Activated gamma-delta T cell (primary cell): ENCODE results near the gene TECR.
"Not testable (repeated sequence)": the region's sequence is repeated elsewhere in the genome, so short reads cannot be mapped to it uniquely, and the experiment has no call there.

Source experiments
- DNase-seq: peaks from one replicate; lab custom pipeline; 2025; lab: John Stamatoyannopoulos, UW

The TECR gene

DNA sequence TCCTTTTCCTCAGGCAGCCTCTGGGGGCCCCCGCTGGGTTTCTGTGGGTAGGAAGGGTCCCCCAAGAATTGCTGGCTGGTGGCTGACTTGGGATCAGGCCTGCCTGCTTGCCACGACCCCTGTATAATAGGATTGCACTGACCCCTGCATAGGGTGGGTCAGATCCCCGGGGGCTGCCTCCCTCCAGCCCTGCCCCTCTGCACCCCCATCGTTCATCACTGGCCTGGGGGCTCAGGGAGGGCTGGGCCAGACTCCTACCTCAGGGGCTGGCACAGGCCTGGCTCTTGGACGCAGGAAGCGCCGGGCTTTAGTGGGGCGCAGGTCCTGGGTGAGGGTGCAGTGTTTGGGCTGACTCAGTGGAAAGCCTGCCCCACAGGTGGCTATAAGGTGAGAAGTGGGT lies 31.9 kb downstream of the TECR start:
- no peak for DNase-seq

DNA sequence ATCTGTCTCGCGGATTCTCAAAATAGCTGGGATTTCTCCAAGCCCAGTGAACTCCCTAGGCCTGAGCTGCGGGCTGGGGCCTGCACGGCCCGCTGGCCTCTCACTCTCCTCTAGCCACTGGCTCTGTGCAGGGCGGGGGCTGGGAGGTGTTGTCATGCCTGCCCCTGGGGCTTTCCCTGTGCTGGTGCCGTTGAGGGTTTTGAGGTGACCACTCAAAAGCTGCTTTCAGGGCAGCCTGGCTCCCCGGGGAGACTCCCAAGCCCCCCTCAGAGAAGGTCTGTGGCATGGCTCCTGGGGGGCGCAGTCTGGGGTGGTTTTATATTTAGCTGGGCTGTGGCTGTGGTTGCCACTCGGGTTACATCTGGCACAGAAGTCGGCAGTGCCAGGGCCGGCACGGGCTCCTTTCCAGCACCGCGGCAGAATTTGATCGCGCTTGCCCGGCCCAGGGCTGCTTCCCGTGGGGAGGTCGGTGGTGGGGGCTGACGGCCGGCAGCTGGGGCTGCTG lies 32.5 kb downstream of the TECR start:
- no peak for DNase-seq

DNA sequence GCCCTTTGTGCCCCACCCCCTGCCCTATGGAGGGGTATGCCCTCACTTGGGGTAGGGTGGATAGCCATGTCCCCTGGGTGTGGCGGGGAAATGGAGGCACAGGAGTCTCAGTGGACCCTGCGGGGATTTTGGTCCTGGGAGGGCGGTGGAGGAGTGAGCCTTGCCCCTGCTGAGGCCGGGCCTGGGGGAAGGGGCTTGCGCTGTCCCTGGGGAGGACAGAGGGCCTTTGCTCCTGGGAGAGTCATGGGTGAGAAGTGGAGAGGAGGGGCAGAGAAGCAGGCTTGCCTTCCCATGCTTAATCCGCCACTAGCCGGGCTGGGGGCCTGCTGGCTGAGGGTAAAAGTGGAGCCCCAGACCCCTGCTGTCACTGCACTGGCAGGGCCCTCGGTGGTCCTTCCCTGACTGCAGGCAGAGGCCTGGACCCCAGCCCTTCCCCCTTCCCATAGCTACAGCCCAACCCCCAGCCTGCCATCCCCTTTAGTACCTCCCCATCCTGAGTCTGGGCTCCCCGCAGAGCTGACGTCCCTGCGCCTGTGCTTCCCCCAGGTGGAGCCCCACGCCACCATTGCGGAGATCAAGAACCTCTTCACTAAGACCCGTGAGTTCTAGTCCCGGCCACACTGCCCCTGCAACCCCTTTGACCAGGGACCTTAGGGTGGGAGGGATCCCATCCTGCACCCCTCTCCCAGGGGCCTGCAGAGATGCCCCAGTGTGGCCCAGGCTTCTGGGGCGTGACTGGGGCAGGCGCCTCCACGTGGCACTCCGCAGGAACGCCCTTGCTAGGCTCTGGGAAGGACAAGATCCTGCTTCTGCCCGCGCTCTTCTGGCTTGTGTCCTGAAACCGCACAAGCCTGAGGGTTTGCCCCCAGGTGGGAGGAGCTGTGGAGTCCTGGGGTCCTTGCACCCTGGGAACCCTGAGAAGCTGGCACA lies 33.5 kb downstream of the TECR start:
- no peak for DNase-seq

DNA sequence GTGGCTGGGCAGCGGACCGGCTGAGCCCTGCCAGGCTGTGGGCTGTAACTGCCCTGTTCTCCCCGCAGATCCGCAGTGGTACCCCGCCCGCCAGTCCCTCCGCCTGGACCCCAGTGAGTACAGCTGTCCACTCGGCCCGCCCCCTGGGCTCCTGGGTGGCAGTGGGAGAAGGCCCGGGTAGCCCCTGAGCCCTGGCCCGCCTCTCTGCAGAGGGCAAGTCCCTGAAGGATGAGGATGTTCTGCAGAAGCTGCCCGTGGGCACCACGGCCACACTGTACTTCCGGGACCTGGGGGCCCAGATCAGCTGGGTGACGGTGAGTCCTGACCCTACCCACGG lies 34.2 kb downstream of the TECR start:
- no peak for DNase-seq

DNA sequence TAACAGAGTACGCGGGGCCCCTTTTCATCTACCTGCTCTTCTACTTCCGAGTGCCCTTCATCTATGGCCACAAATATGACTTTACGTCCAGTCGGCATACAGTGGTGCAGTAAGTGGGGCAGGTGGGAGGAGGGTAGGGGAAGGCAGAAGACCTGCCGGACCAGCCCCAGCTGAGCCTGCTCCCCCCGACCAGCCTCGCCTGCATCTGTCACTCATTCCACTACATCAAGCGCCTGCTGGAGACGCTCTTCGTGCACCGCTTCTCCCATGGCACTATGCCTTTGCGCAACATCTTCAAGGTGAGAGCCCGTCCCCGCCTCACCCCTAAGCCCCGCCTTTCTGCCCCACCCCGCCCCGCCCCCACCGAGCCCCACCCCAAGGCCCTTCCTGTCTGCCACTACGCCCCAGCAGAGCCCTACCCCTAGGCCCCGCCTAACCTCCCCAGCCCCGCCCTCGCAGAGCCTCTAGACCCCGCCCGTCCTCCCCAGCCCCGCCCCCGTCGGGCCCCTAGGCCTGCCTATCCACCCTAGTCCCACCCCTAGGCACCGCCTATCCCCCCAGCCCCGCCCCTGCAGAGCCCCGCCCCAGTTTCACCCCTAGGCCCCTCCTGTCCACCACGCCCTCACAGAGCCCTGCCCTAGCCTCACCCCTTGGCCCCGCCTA lies 34.7 kb downstream of the TECR start:
- DNase-seq = no peak

DNA sequence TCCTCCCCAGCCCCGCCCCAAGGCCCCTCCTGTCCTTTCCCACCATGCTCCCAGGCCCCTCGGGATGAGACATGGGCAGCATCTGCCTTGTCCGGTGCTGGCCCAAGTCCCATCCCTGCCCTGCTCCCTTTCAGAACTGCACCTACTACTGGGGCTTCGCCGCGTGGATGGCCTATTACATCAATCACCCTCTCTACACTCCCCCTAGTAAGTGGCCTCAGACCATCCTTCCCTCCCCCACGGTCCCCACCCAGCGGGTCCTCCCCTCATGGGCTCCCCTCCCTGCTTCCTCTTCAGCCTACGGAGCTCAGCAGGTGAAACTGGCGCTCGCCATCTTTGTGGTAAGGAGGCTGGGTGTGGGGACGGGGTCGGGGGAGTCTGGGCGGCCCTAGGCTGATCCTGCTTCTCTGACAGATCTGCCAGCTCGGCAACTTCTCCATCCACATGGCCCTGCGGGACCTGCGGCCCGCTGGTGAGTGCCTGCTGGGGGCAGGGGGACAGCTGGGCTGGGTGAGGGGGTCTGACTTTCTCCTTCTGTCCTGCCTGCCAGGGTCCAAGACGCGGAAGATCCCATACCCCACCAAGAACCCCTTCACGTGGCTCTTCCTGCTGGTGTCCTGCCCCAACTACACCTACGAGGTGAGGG lies 35.4 kb downstream of the TECR start:
- not testable (repeated sequence) for DNase-seq

DNA sequence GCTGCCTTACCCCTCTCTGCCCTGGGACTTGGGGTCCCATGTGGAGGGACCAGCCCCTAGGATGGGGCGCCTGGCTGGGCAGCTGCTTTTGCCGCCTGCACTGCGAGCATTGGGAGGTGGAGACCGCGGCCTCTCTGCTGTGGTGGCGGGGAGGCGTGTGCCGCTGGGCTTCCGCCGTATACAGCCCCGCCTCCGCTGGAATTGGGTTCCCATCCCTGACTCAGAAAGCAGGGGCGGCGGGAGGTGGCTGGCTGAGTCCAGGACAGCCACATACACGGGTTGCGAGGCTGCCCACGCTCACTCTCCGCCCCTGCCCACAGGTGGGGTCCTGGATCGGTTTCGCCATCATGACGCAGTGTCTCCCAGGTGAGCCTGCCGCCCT lies 35.9 kb downstream of the TECR start:
- no peak for DNase-seq

DNA sequence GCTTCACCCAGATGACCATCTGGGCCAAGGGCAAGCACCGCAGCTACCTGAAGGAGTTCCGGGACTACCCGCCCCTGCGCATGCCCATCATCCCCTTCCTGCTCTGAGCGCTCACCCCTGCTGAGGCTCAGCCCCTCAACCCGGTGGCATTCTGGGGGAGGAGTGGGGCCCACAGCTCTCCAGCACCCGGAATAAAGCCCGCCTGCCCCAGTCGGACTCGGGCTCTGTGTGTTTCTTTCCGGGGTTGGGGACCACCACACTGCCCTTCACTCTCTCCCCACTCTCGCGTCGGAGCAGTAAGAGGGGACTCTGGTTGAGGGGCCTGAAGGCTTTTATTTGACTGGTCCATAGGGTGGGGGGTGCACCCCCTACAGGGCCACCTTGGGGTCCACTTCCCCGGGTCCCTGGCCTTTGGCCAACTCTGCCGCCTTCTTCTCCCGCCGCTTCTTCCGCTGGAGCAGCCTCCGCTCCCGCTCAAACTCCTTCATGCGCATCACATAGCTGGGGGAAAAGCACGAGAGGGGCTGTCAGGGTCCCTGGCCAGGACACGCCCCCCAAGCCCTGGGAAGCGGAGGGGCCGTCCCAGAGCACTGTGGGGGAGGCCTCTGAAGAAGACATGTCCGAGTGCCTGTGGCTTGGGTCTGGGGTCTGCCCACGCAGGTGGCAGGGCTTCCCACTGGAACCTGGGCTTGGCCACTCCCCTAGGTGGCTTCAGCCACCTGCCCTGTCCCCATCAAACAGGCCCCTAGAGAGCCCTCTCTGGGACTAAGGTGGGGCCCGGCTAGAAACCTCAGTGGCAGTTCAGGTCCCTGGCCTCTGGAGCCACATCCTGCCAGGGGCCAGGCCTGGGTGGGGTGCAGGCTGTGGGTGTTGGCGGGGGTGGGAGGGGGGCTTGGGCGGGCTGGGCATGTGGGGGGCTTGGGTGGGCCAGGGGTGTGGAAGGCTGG lies 36.6 kb downstream of the TECR start:
- no peak for DNase-seq

DNA sequence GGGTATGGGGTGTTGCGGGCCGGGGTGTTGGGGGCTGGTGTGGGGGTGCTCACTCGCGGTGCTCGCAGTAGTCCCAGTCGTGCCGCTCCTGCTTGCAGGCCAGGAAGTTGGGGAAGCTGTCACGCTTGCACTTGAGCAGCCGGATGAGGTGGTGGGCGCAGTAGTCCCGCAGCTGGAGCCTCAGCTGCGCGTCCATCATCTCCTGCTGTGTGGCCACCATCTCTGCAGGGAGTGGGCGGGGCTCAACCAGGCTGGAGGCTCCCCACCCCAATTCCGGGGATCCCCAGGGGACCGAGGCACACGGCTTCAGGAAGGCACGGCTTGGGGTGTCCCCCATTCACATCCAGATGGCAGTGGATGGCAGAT lies 37.3 kb downstream of the TECR start:
- no peak for DNase-seq

DNA sequence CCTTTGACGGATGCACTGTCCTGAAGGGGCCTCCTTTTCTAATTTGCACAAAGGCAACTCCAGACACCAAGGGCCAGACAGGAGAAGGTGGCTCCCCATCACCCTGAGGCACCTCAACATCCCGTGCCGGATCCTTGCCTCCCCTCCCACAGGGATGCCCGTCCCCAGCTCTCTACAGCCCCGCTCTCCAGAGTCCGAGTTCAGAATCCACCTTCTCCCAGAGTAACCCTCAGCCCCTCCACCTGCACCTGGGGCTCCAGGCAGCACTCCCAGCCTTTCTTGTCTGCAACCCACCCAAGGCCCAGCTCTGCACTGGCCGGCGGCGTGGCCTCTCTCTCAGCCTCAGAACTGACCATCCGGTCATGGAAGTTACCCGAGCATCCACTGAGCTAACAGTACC lies 37.7 kb downstream of the TECR start:
- no peak for DNase-seq

DNA sequence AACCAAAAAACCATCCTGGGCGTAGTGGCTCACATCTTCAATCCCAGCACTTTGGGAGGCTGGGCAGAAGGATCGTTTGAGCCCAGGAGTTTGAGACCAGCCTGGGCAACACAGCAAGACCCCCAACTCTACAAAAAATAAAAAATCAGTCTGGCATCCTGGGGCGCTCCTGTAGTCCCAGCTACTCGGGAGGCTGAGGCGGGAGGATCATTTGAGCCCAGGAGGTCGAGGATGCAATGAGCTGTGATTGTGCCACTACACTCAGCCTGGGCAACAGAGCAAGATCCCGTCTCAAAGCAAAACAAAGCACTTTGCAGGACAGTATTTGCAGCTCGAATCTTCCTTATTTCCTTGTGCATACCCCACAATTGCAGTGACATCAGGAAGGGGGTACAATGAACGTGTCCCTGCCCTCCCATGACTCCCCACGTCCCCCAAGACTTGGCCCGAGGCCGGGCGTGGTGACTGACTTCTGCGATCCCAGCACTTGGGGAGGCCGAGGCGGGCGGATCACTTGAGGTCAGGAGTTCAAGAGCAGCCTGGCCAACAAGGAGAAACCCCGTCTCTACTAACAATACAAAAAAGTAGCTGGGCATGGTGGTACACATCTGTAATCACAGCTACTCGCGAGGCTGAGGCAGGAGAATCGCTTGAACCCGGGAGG lies 41.6 kb downstream of the TECR start:
- DNase-seq = no peak

DNA sequence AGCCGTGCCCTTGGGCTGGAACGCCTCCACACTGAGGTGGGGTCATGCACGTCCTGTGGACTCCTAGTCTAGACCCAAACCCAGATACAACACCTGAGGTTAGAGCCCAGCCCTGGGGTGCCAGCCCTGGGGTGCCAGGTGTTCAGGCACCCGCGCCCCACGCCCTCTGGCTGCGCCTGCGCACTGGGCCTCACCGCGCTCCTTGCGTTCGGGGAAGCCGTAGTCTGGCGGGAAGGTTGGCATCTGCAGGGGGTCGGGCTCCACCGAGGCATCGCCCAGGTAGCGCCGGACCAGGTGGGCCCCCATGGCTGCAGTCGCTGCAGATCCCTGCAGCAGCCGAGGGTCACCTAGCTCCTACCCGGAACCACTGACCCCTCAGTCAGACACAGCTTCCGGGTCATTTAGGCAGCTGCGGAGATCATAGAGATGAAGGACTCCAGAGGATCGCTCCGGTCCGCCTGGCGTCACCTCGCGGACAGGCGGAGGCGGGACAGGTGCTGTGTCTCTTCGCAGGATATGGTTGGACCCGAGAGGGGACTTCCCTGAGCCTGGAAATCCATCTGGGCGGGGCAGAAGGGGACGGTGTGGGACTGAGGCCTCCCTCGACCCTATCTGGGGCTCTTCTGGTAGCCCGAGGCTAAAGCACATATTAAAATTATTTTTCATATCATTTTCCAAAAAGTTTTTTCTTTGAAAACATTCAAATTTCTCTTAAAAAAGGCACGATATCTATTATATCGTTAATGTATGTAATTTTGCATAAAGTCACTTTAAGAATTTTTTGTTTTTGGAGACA lies 42.5 kb downstream of the TECR start, which contains the start of gene NDUFB7:
Gene NDUFB7 (minus strand): TSS at position 372 of the 796 bp plus-strand sequence. CDS start 66 bp downstream, at position 306.
- DNase-seq = peak; percentile 79

DNA sequence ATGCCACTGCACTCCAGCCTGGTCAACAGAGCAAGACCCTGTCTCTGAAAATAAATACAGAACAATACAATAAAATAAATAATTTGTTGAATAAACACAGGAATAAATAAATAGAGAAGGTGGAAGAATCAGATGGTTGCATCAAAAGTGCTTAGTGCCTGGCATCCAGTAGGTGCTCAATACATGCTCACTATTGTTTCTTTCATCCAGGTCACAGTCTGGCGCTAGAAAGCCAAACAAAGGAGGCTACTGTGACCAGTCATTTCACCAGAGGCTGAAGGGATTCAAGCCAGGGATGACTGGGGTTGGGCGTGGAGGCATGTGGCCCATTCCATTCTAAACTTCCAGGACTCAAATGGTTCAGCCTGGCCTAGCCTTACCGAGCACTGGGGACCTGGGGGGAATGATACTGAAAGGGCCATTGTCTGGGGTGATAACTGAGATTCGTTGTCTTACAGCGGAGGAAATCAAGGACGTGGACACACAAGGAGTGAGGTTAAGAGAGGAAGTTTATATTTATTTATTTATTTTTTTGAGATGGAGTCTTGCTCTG lies 46.1 kb downstream of the TECR start:
- DNase-seq = no peak

DNA sequence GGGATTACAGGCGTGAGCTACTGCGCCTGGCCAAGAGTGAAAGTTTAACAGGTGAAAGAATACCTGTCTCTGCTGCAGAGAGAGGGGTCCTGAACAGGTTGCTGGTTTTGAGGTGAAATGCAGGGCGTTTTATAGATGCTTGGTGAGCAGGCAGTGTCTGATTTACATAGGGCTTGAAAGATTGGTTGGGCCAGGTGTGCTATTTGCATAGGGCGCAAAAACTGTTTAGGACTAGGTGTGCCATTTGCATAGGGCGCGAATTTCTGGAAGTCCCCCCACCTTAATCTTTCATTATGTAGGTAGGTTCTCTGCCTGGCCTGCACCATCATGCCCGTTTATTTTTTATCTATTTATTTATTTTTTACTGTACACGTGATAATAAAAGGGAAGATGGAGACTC lies 47.0 kb downstream of the TECR start:
- no peak for DNase-seq

DNA sequence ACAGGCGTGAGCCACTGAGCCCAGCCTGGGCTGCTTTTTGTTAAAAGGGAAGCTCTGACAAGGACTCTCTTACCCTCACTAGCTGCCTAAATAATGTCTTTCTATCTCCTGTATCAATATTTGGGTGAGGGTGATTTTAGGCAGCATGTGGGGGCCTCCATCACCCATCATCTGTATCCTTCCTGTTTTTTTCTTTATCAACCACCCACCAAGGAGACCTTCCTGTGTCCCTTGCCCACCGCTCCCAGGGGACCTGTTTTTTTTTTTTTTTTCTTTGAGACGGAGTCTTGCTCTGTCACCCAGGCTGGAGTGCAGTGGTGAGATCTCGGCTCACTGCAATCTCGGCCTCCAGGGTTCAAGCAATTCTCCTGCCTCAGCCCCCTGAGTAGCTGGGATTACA lies 47.9 kb downstream of the TECR start:
- no peak for DNase-seq

DNA sequence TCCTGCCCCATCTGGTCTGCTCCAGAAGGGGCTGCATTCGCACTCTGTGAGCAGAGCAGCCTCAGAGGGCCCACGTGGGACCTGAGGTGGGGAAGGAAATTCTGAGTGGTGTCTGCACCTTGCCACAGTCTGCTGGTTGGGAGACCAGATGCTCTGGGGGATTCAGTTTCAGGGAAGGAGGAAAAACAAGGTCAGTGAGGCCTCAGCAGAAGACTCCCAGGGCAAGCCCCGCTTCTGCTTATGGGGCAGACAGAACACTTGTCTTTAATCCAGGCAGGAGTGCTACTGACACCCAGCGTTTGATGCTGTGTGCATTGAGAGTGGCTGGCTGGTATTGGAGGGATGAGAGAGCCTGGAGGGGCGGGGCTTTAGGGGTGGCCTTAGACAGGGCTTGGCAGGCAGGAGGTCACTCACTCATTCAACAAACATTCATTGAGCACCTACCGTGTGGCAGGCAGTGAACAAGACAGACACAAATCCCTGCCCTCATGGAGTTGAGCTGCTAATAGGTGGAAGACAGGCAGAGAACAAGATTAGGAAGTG lies 48.6 kb downstream of the TECR start:
- no peak for DNase-seq

DNA sequence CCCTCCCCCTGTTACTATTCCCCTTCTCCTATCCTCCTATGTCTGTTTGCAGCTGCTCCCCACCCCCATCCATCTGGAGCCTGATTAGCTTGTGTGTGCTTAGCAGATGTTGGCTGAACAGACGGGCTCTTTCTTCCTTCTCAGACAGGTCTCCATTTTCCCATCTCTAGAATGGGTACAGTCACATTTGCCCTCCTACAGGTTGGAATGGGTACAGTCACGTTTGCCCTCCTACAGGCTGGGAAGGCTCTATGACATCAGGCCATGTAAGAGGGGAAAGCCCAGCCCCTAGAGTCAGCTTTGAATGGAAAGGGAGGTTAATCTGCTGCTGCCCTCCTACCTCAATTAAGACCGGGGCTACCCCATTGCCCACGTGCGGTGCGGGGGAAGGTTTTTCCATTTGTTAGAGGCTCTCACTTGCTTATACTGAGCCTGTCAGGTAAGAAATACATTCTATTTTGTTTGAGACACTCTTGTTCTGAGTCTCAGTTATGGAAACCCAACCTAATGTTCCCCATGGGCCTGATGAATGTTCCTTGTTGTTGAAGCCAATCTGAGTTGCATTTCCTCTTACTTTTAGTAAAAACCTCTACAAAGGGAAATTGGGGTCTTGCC lies 51.3 kb downstream of the TECR start:
- no peak for DNase-seq

DNA sequence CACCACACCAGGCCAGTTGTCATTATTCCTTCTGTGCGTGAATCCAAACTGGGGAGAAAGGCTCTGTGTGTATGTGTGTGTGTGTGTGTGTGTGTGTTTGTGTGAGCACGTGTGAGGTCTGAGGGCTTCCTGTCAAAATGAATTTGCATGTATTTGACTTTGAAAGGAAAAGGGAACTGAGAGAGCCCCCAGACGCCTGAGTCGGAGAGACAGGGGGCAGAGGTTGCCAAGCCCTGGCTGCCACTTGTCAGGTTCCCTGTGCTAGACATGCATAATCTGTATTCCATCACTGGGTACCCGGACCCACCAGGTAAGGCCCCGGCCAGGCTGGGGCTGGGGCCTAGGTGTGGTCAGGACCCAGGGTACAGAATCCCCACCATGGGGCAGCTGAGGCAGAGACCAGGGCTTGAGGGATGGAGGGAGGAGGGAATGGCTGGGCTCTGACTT lies 53.5 kb downstream of the TECR start, which contains the start of gene CLEC17A:
Gene CLEC17A (plus strand): TSS at position 191 of the 447 bp plus-strand sequence. CDS start 77 bp downstream, at position 268.
- DNase-seq = no peak

DNA sequence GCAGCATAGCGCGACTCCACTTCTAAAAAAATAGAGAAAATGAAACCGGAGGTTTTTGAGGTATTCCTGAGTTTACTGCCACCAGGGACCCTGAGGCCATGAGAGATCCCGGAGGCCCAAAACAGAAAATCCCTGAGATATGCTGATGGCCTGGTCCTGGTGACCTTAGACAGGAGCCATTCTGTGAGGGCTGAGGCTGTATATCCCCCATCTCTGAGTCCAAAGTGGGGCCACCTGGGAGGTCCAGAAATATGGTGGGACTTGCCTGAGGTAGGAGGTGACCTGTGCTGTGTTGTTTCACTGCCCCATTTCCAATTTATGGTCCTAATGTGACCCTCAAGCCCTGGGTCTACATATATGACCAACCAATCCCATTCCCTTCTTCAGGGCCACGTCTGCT lies 55.0 kb downstream of the TECR start:
- not testable (repeated sequence) for DNase-seq
